Gastroesophageal sphincter (tissue), 4 donors: ENCODE results near the gene HNRNPA3. TPM values are rescaled to one million over a fixed set of nuclear protein-coding genes. Genes with fewer than 3 reads are reported as not detected.
"Not testable (repeated sequence)": the region's sequence is repeated elsewhere in the genome, so short reads cannot be mapped to it uniquely, and the experiment has no call there.

ENCODE experiments used
- ATAC-seq: fragments of 150-250 bp; one replicate; pipeline ENCODE4 v1.9.1; 2016; ENCODE audit warnings: mild to moderate bottlenecking, moderate library complexity
- H3K27ac ChIP-seq, 4 donors: fragments of 200-600 bp; sonication (generic) in 3 of 4; 1 replicate in 3 of 4; 2 replicates in 1 of 4; pipeline ENCODE4 v1.5.1; 2016 to 2019
- H3K27me3 ChIP-seq: fragments of 200-600 bp; sonication (generic); one replicate; pipeline ENCODE4 v1.5.1; 2019
- H3K36me3 ChIP-seq, 2 donors: fragments of 200-600 bp; sonication (generic); one replicate each; pipeline ENCODE4 v1.5.1; 2019; ENCODE audit warnings: control low read depth in 1 of 2
- H3K4me1 ChIP-seq, 3 donors: fragments of 200-600 bp; sonication (generic); 1 replicate in 2 of 3; 2 replicates in 1 of 3; pipeline ENCODE4 v1.5.1; 2016 to 2019; ENCODE audit warnings: control low read depth in 2 of 3
- H3K4me3 ChIP-seq, 2 donors: fragments of 200-600 bp; sonication (generic); one replicate each; pipeline ENCODE4 v1.5.1; 2019; ENCODE audit warnings: mild to moderate bottlenecking in 1 of 2, moderate library complexity in 1 of 2
- H3K9me3 ChIP-seq, 3 donors: fragments of 200-600 bp; sonication (generic); one replicate each; pipeline ENCODE4 v1.5.1; 2017 to 2019; ENCODE audit warnings: control low read depth in 2 of 3
- EP300 ChIP-seq: sonication (generic); formaldehyde crosslinking; IDR thresholded peaks from one replicate; pipeline ENCODE4 v1.6.1; 2017; ENCODE audit warnings: antibody characterized with exemption, mild to moderate bottlenecking
- POLR2A ChIP-seq, 2 donors: fragments of 450-650 bp; IDR thresholded peaks; one replicate each; pipeline ENCODE4 v1.6.1; 2017; ENCODE audit warnings: antibody characterized with exemption in 2 of 2, mild to moderate bottlenecking in 2 of 2, moderate library complexity in 1 of 2
- POLR2AphosphoS5 ChIP-seq: sonication (generic); formaldehyde crosslinking; IDR thresholded peaks from one replicate; pipeline ENCODE4 v1.6.1; 2017; ENCODE audit warnings: antibody characterized with exemption
- WGBS, 2 donors: methylation state at CpG; one replicate each; pipeline ENCODE4 v1.1.5; 2018; ENCODE audit warnings: low coverage in 1 of 2; 5-methylcytosine and 5-hydroxymethylcytosine counted together
- total RNA-seq, 4 donors: library from RNA; depleted of rRNA; stranded (reverse); fragments of >200 nt; gene quantifications; one replicate each; pipeline ENCODE4 v1.1.0, GENCODE V29; 2016
- TF ChIP-seq, protein P1 (sequence below), 4 experiments: fragments of 200-600 bp in 2 of 4; fragments of 450-650 bp in 2 of 4; sonication (generic) in 1 of 4; IDR thresholded peaks; one replicate each; pipeline ENCODE4 v1.5.1; 2017 to 2019; ENCODE audit warnings: antibody characterized with exemption in 4 of 4, mild to moderate bottlenecking in 2 of 4, moderate library complexity in 2 of 4

HNRNPA3 gene
- total RNA-seq, 4 donors from 2014 or later = 58.4 to 87.8 (median 73.1) TPM

DNA sequence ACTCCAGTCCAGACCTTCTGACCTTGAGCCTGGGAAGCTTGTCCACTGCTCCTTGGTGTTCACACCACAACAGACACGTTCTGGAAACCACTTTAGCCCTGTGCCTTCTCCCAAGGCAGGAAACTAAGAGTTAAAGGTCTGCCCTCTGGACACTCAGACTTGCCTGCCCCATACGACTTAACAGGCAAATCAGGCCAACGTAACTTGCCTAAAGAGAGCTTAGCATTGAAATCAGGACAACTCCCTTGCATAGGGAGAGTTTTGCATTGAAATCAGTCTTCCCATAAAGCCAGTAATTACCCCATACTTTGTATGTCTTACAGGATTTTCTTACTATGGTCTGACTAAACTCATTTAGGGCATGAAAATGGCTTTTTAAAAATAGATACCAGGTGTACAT, 33.4 kb downstream of the HNRNPA3 start:
- Histone ChIP-seq H3K4me3 (no peak overlapping the region), H3K36me3 (no peaks in the 10 kb centered on the region), H3K9me3 (no peaks in the 10 kb centered on the region), H3K27ac (peak overlapping the region in 3 of 4 donors; percentile 9 to 85 (median 55)), H3K27me3 (no peaks in the 10 kb centered on the region), H3K4me1 (peaks cover 22 to 99% (median 57%) of the 10 kb centered on the region in 3 donors)
- no peak for ATAC-seq
- TF ChIP-seq EP300 = no peak
- 15 to 21% methylated on average over 2 of the region's 3 CpGs for WGBS, 2 donors

- H3K27me3 ChIP-seq, H3K9me3 ChIP-seq, H3K36me3 ChIP-seq, ATAC-seq, H3K4me3 ChIP-seq: not testable (repeated sequence)
- WGBS, 2 donors = 84% methylated on average over 2 of the region's 2 CpGs; no CpG with 5 or more reads in 1 of the 2 donors
- H3K4me1 ChIP-seq = peaks cover 19 to 99% (median 57%) of the 10 kb centered on the region in 3 donors
- H3K27ac ChIP-seq = peak overlapping the region in 1 of 4 donors; percentile 25
Measured at GRCh38 chr2:177246523-177247030, 34.0 kb downstream of the HNRNPA3 start.

DNA sequence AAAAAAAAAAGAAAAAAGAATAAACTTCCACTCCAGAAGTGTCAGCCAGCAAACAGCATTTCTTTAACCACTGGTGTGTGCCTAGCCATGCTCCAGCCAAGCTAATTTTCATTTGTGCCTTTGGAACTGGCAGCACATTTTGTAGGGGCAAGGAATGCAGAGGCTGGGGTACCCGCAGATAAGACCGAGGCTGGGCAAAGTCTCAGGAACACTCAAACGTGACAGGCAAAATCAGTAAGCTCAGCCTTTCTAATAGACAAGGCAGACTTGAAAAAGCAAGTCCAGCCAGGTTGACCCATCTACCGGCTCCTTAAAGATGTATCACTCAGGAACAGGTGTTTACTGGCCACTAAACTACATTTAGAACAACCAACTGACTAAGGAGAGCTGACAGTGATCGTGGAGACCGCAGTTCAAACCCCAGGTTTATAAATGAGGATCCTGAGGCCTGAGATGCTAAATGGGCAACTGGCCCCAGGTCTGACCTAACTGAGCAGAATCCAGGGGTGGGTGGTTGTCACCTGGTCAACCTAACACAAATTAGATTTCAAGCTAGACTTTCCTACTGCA, 35.2 kb downstream of the HNRNPA3 start:
- no peak for ATAC-seq
- 79 to 82% methylated on average over 6 of the region's 6 CpGs for WGBS, 2 donors
- no peaks in the 10 kb centered on the region for H3K36me3 ChIP-seq
- no peak overlapping the region for H3K4me3 ChIP-seq
- H3K9me3 ChIP-seq = no peaks in the 10 kb centered on the region
- H3K27me3 ChIP-seq = no peaks in the 10 kb centered on the region
- peaks cover 16 to 99% (median 62%) of the 10 kb centered on the region in 3 donors for H3K4me1 ChIP-seq
- TF ChIP-seq, protein P1, sequence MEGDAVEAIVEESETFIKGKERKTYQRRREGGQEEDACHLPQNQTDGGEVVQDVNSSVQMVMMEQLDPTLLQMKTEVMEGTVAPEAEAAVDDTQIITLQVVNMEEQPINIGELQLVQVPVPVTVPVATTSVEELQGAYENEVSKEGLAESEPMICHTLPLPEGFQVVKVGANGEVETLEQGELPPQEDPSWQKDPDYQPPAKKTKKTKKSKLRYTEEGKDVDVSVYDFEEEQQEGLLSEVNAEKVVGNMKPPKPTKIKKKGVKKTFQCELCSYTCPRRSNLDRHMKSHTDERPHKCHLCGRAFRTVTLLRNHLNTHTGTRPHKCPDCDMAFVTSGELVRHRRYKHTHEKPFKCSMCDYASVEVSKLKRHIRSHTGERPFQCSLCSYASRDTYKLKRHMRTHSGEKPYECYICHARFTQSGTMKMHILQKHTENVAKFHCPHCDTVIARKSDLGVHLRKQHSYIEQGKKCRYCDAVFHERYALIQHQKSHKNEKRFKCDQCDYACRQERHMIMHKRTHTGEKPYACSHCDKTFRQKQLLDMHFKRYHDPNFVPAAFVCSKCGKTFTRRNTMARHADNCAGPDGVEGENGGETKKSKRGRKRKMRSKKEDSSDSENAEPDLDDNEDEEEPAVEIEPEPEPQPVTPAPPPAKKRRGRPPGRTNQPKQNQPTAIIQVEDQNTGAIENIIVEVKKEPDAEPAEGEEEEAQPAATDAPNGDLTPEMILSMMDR (IDR thresholded peaks at IDR 0.05) = no peak
- TF ChIP-seq POLR2A (IDR thresholded peaks at IDR 0.05) (no peak), POLR2AphosphoS5 (no peak), EP300 (no peak)
- H3K27ac ChIP-seq = peak overlapping the region in 2 of 4 donors; percentile 12 to 24

DNA sequence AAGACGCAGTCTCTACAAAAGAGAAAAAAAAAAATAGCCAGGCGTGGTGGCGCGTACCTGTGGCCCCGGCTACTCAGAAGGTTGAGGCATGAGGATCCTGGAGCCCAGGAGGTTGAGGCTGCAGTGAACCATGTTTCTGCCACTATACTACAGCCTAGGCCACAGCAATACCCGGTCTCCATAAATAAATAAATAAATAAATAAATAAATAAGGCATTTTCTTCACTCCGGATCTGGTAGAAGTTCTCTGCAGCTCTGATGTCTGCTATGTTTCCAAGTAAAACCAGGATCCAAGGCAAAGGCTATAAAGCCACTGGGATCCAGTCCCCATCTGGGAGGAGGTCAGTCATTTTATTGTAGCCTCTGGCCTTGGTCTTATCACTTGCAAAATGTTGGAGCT, 36.4 kb downstream of the HNRNPA3 start:
- Histone ChIP-seq H3K27me3 (no peaks in the 10 kb centered on the region), H3K4me1 (peaks cover 11 to 99% (median 62%) of the 10 kb centered on the region in 3 donors), H3K4me3 (no peak overlapping the region), H3K27ac (no peak overlapping the region), H3K9me3 (no peaks in the 10 kb centered on the region), H3K36me3 (no peaks in the 10 kb centered on the region)
- TF ChIP-seq POLR2A (IDR thresholded peaks at IDR 0.05) (no peak), POLR2AphosphoS5 (no peak), EP300 (no peak)
- TF ChIP-seq, protein P1 (IDR thresholded peaks at IDR 0.05) = no peak
- 59 to 75% methylated on average over 2 of the region's 7 CpGs for WGBS, 2 donors
- no peak for ATAC-seq

DNA sequence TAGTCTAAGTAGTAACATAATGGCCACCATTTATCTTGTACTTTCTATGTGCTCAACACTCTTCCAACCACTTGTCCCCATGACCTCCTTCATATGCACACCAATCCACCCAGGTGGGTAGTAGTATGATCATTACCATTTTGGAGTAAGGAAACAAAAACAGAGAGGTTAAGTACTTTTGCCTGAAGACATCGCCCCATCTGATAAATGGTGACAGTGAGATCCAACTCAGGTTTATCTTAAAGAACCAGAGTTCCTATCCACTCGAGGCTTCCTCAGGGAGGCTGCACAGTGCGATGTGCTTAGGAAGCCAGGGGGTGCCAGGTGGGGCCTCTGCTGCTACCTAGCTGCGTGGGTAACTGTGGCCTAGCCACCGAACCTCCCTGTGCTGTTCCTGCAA, 37.9 kb downstream of the HNRNPA3 start:
- Histone ChIP-seq H3K36me3 (no peaks in the 10 kb centered on the region), H3K4me1 (peaks cover 17 to 99% (median 61%) of the 10 kb centered on the region in 3 donors), H3K9me3 (no peaks in the 10 kb centered on the region), H3K4me3 (no peak overlapping the region), H3K27ac (peak overlapping the region in 1 of 4 donors; percentile 71), H3K27me3 (no peaks in the 10 kb centered on the region)
- TF ChIP-seq EP300 (no peak), POLR2A (IDR thresholded peaks at IDR 0.05) (no peak), POLR2AphosphoS5 (no peak)
- TF ChIP-seq, protein P1 (IDR thresholded peaks at IDR 0.05) = no peak
- no peak for ATAC-seq
- 80% methylated on average over 1 of the region's 5 CpGs; no CpG with 5 or more reads in 1 of the 2 donors for WGBS, 2 donors

DNA sequence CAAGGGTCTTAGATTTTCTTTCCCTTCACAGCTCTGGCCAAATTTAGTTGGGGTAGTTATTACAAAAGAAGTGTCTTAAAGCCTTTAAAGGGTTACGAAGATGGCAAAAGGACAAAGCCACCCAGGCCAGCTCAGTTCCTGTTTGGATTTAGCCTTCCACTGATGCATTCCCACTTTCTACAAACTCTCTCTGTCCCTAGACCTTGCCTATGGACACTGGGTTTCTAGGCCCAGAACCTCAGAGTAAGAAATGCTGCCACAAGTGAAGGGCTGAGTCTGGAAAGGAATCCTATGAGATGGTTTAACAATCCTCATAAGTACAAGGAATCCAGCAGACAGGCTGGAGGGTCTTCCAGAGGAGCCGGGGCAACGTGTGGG, 38.6 kb downstream of the HNRNPA3 start:
- no peaks in the 10 kb centered on the region for H3K36me3 ChIP-seq
- TF ChIP-seq POLR2AphosphoS5 (no peak), POLR2A (IDR thresholded peaks at IDR 0.05) (no peak), EP300 (no peak)
- TF ChIP-seq, protein P1 (IDR thresholded peaks at IDR 0.05) = no peak
- peak overlapping the region in 3 of 4 donors; percentile 60 to 72 (median 71) for H3K27ac ChIP-seq
- ATAC-seq = no peak
- H3K4me1 ChIP-seq = peaks cover 17 to 99% (median 61%) of the 10 kb centered on the region in 3 donors
- no peak overlapping the region for H3K4me3 ChIP-seq
- H3K27me3 ChIP-seq = no peaks in the 10 kb centered on the region
- WGBS, 2 donors = 80 to 100% methylated on average over 1 to 2 of the region's 3 CpGs
- no peaks in the 10 kb centered on the region for H3K9me3 ChIP-seq
